SK-N-SH treated with all-trans-retinoic acid at 6 μM for 48 hours (cell line): Measurements from ENCODE around the gene ZNF175.

Experiments used
- ATAC-seq: fragments of 200-7000 bp; cut with Tn5 transposase; 3 replicates; pipeline ENCODE4 v1.9.1; 2020; ENCODE audit warnings: mild to moderate bottlenecking, moderate library complexity
- ARNTL ChIP-seq: fragments of 450-650 bp; formaldehyde crosslinking; IDR thresholded peaks from 2 replicates; pipeline ENCODE4 v1.5.0; 2020; ENCODE audit warnings: low read depth, mild to moderate bottlenecking, moderate library complexity, borderline replicate concordance
- BACH2 ChIP-seq: fragments of 250-450 bp; sonication (Bioruptor Pico); IDR thresholded peaks from 2 replicates; pipeline ENCODE4 v1.9.0; 2021; ENCODE audit warnings: mild to moderate bottlenecking, borderline replicate concordance
- ESRRG ChIP-seq: fragments of 250-450 bp; sonication (Bioruptor Pico); IDR thresholded peaks from 2 replicates; pipeline ENCODE4 v1.6.1; 2021; ENCODE audit warnings: mild to moderate bottlenecking
- GLIS3 ChIP-seq: fragments of 250-450 bp; sonication (Bioruptor Pico); IDR thresholded peaks from 2 replicates; pipeline ENCODE4 v1.5.0; 2020; ENCODE audit warnings: mild to moderate bottlenecking, moderate library complexity
- ISL1 ChIP-seq: fragments of 250-450 bp; sonication (Bioruptor Pico); IDR thresholded peaks from 2 replicates; pipeline ENCODE4 v2.1.2; 2022; ENCODE audit warnings: mild to moderate bottlenecking, moderate library complexity
- PPARA ChIP-seq: fragments of 250-450 bp; sonication (Bioruptor Pico); IDR thresholded peaks from 2 replicates; pipeline ENCODE4 v1.5.0; 2020; ENCODE audit warnings: mild to moderate bottlenecking, borderline replicate concordance
- RARB ChIP-seq: fragments of 250-450 bp; sonication (Bioruptor Pico); IDR thresholded peaks from 2 replicates; pipeline ENCODE4 v1.8.0; 2021; ENCODE audit warnings: mild to moderate bottlenecking, moderate library complexity
- SNAI2 ChIP-seq: fragments of 250-450 bp; sonication (Bioruptor Pico); IDR thresholded peaks from 2 replicates; pipeline ENCODE4 v1.5.0; 2020; ENCODE audit warnings: mild to moderate bottlenecking, moderate library complexity
- TCF4 ChIP-seq: fragments of 250-450 bp; sonication (Bioruptor Pico); IDR thresholded peaks from 2 replicates; pipeline ENCODE4 v1.8.0; 2021; ENCODE audit warnings: mild to moderate bottlenecking, moderate library complexity, borderline replicate concordance
- TOX ChIP-seq: fragments of 250-450 bp; sonication (Bioruptor Pico); IDR thresholded peaks from 2 replicates; pipeline ENCODE4 v1.8.0; 2021; ENCODE audit warnings: mild to moderate bottlenecking, moderate library complexity, borderline replicate concordance
- ZC3H10 ChIP-seq: fragments of 250-450 bp; sonication (Bioruptor Pico); IDR thresholded peaks from 2 replicates; pipeline ENCODE4 v1.5.1; 2021; ENCODE audit warnings: mild to moderate bottlenecking, moderate library complexity
- ZFP3 ChIP-seq: fragments of 250-450 bp; sonication (Bioruptor Pico); IDR thresholded peaks from 2 replicates; pipeline ENCODE4 v1.5.0; 2020; ENCODE audit warnings: mild to moderate bottlenecking, moderate library complexity
- ZFP30 ChIP-seq: fragments of 450-650 bp; formaldehyde crosslinking; IDR thresholded peaks from 2 replicates; pipeline ENCODE4 v1.5.0; 2022; ENCODE audit warnings: mild to moderate bottlenecking, moderate library complexity
- ZNF565 ChIP-seq: fragments of 450-650 bp; formaldehyde crosslinking; conservative IDR thresholded peaks from 2 replicates; pipeline ENCODE4 v1.5.0; 2020; ENCODE audit warnings: low read depth, mild to moderate bottlenecking, moderate library complexity
- ZNF70 ChIP-seq: fragments of 450-650 bp; formaldehyde crosslinking; IDR thresholded peaks from 2 replicates; pipeline ENCODE4 v1.5.0; 2020; ENCODE audit warnings: mild to moderate bottlenecking, moderate library complexity
- ZNF8 ChIP-seq: fragments of 450-650 bp; formaldehyde crosslinking; IDR thresholded peaks from 2 replicates; pipeline ENCODE4 v1.5.0; 2020; ENCODE audit warnings: mild to moderate bottlenecking, moderate library complexity
- TF ChIP-seq, protein P1 (sequence below): fragments of 250-450 bp; sonication (Bioruptor Pico); IDR thresholded peaks from 2 replicates; pipeline ENCODE4 v1.5.1; 2020; ENCODE audit warnings: low read depth, mild to moderate bottlenecking, moderate library complexity
- TF ChIP-seq, protein P2 (sequence below): fragments of 250-450 bp; sonication (Bioruptor Pico); IDR thresholded peaks from 2 replicates; pipeline ENCODE4 v1.8.0; 2021; ENCODE audit warnings: low read depth, mild to moderate bottlenecking, moderate library complexity, borderline replicate concordance
- TF ChIP-seq, protein P3 (sequence below): fragments of 250-450 bp; sonication (Bioruptor Pico); IDR thresholded peaks from 2 replicates; pipeline ENCODE4 v1.8.0; 2020; ENCODE audit warnings: mild to moderate bottlenecking, moderate library complexity, borderline replicate concordance

Gene ZNF175

DNA sequence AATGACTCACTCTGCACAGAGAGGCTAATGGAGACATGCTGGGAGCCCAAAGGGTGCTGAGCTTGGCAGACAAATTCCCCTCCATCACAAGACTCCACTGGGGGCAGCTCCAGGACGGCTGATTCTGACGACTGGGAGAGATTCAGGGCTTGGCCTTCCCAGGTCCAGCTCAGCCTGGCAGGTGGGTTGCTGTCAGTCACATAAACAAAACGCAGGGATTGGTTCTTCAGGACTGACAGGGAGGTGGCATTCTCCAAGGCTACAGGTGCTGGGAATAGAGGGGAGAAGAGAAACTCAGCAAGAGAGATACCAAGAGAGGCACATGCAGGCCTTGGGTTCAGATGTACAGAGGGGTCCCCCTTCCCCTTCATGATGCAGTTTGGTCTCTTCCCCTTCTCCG, 10.7 kb upstream of the ZNF175 start (continued):
- TF ChIP-seq, protein P1, sequence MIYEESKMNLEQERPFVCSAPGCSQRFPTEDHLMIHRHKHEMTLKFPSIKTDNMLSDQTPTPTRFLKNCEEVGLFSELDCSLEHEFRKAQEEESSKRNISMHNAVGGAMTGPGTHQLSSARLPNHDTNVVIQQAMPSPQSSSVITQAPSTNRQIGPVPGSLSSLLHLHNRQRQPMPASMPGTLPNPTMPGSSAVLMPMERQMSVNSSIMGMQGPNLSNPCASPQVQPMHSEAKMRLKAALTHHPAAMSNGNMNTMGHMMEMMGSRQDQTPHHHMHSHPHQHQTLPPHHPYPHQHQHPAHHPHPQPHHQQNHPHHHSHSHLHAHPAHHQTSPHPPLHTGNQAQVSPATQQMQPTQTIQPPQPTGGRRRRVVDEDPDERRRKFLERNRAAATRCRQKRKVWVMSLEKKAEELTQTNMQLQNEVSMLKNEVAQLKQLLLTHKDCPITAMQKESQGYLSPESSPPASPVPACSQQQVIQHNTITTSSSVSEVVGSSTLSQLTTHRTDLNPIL, result no peak
- TF ChIP-seq TOX (CRISPR knock-in tag) (no peak), ZC3H10 (no peak), SNAI2 (no peak), ARNTL (no peak), GLIS3 (no peak)

DNA sequence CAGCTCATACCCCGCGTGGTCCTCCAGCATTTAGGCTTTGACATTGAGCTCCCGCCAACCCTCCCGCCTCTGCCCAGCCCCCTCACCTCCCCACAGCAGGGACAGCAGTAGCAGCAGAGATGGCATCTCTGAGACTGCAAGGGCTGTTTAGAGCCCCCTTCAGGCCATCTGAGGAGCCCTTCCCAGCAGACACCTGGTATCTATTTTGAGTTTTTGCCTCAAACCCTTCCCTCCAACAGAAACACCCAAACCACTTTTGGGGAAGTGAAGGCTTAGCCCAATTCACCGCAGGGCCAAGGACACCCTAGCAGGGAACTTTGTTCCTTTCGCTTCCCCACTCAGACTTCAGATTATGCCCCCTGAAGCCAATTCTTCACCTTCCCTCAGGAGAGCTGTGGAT, 6.3 kb upstream of the ZNF175 start:
- TF ChIP-seq ESRRG (no peak), TCF4 (CRISPR knock-in tag) (no peak), SNAI2 (no peak), ZNF70 (CRISPR knock-in tag) (no peak), ARNTL (no peak), ZFP3 (CRISPR knock-in tag) (no peak), BACH2 (no peak), ISL1 (CRISPR knock-in tag) (no peak), PPARA (CRISPR knock-in tag) (no peak), ZNF565 (no peak)
- ATAC-seq, result no peak

DNA sequence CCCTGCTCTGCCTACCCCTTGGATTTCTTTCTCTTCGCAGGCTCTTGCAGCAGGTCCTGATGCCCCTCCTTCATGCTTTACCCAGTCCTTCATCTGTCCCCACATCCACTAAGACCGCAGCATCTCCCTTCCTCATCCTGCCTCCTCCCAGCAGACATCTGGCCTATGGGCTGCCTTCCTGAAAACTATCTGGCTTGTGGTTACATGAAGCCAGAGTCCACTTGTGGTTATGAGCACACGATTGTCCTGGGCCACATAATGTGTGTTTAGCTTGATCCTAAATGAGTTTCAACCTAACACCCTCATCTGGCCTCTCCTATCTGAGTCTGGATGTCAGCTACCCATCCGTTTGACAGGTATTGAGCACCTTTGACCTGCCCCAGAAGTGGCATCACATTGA, 5.5 kb upstream of the ZNF175 start:
- no peak for TF ChIP-seq ZC3H10
- TF ChIP-seq, protein P2, sequence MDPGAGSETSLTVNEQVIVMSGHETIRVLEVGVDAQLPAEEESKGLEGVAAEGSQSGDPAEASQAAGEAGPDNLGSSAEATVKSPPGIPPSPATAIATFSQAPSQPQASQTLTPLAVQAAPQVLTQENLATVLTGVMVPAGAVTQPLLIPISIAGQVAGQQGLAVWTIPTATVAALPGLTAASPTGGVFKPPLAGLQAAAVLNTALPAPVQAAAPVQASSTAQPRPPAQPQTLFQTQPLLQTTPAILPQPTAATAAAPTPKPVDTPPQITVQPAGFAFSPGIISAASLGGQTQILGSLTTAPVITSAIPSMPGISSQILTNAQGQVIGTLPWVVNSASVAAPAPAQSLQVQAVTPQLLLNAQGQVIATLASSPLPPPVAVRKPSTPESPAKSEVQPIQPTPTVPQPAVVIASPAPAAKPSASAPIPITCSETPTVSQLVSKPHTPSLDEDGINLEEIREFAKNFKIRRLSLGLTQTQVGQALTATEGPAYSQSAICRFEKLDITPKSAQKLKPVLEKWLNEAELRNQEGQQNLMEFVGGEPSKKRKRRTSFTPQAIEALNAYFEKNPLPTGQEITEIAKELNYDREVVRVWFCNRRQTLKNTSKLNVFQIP (CRISPR knock-in tag), result no peak
- no peak for TF ChIP-seq ARNTL
- TF ChIP-seq TOX (CRISPR knock-in tag), result no peak
- no peak for TF ChIP-seq RARB (CRISPR knock-in tag)
- TF ChIP-seq ESRRG, result no peak
- no peak for TF ChIP-seq ZNF8 (CRISPR knock-in tag)
- no peak for TF ChIP-seq SNAI2
- TF ChIP-seq, protein P3, sequence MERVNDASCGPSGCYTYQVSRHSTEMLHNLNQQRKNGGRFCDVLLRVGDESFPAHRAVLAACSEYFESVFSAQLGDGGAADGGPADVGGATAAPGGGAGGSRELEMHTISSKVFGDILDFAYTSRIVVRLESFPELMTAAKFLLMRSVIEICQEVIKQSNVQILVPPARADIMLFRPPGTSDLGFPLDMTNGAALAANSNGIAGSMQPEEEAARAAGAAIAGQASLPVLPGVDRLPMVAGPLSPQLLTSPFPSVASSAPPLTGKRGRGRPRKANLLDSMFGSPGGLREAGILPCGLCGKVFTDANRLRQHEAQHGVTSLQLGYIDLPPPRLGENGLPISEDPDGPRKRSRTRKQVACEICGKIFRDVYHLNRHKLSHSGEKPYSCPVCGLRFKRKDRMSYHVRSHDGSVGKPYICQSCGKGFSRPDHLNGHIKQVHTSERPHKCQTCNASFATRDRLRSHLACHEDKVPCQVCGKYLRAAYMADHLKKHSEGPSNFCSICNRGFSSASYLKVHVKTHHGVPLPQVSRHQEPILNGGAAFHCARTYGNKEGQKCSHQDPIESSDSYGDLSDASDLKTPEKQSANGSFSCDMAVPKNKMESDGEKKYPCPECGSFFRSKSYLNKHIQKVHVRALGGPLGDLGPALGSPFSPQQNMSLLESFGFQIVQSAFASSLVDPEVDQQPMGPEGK (CRISPR knock-in tag), result no peak
- TF ChIP-seq, protein P1, result no peak
- no peak for TF ChIP-seq ZNF70 (CRISPR knock-in tag)
- TF ChIP-seq BACH2, result no peak
- no peak for ATAC-seq

DNA sequence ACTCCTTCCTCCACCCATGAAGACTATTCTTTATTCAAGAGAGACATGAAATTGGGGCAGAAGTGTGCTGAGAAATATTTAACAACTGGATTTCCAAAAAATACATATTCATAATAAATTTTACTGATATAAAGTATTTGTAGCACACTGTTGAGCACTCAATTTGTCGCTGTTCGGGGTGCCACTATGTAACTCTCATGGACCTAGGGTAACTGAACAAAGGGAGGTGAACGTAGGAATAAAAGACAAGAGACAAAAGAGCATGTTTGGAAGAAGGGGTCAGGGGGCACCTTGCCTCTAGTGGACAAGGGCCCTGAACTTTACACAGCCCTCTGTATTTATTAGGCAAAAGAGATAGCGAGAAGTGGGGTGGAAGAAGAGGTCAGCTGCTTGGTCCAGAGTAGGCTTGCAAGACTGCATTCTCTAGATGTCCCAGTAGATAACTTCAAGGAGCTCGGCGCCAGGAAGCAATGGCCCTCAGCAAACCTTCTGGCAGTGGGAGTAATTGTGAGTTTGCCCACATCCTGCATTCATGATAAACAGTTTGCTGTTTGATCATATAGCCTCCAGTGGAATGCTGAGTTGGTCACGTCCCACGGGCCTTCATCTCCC, 4.5 kb upstream of the ZNF175 start:
- TF ChIP-seq, protein P1, result no peak
- TF ChIP-seq ESRRG (no peak), ZNF8 (CRISPR knock-in tag) (no peak), ZFP30 (CRISPR knock-in tag) (no peak), TCF4 (CRISPR knock-in tag) (no peak)
- no peak for ATAC-seq

DNA sequence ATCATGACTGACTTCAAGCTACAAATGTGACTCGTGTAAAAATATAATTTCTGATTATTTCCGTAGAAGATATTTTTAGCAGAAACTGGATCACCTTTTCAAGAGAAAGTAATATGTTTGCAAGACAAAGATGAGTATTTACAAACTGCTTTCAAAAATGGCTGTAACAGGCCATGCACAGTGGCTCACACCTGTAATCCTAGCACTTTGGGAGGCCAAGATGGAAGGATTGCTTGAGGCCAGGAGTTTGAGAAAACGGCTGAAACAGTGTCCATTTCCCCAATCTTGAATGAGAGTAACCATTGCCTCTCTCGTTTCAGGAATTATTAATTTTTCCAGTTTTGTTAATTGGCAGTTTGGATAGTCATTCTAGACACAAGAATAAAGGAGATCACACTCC, 3.5 kb upstream of the ZNF175 start:
- no peak for ATAC-seq
- TF ChIP-seq ZFP30 (CRISPR knock-in tag), result no peak
- TF ChIP-seq, protein P3 (CRISPR knock-in tag), result no peak
- TF ChIP-seq ZNF565, result no peak
- TF ChIP-seq, protein P2 (CRISPR knock-in tag), result no peak
- no peak for TF ChIP-seq TOX (CRISPR knock-in tag)
- TF ChIP-seq, protein P1, result no peak
- no peak for TF ChIP-seq SNAI2
